GM19023 (cell line): ENCODE results near the gene HOMER1.
"Not testable (repeated sequence)": the region's sequence is repeated elsewhere in the genome, so short reads cannot be mapped to it uniquely, and the experiment has no call there.

Source experiments
- ATAC-seq: cut with Tn5 transposase; IDR thresholded peaks from one replicate; pipeline ENCODE4 v1.9.1; 2021; ENCODE audit warnings: mild to moderate bottlenecking, moderate library complexity; ENCODE audit not compliant: unreplicated experiment

HOMER1 gene

DNA sequence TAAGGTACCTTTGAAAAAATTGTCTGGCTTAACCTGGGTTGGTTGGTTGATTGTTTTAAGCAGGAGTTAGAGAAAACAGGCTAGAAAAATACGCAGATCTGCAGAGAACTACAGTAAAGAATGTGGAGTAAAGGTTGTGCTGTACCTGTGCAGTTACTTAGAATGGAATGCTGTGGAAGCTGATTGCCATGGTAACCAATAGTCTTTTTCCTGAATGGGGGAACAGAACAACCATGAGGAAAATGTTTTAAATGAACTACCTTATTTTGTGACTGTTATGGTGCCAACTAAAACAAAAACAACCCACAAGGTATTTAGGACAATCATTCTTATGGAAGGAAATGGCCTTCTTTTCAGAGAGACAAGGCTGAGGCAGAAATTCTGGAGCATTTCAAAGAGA lies 4.8 kb upstream of the HOMER1 start:
- no peak for ATAC-seq

DNA sequence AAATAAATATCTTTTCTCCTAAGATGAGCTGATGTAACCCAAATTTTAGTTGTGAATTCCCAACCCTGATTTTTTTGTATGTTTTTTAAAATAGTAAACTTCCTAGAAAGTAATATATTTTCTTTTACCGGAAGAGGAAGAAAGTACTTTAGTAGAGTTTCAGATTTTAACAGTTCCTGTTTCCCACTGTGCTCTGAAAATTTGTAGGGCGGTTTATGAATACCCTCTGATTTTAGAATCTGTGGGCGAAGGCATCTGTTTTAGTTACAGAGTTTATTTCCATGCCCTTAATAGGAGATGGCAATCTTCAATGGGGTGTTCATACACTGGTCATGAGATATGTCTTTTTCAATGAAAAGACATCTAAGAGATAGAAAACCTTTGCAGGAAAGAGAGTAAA lies 3.7 kb upstream of the HOMER1 start:
- no peak for ATAC-seq

DNA sequence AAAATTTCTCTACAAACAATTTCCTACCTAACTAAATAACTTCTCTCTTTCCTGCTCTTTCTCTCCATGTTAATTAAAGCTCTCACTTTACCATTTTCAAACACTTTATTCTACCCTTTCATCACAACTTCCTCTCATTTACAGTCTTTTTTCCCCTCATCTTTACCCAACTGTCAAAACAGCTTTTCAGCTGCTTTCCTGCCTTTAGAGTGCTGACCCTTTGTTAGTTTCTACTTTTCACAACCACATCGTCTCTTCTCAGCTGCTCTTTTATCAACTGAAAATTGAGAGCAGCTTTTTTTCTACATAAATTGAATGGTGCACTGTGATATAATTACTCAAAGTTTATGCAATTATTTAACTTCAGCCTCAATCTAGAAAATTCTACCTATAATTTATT lies 3.1 kb upstream of the HOMER1 start:
- ATAC-seq: no peak

DNA sequence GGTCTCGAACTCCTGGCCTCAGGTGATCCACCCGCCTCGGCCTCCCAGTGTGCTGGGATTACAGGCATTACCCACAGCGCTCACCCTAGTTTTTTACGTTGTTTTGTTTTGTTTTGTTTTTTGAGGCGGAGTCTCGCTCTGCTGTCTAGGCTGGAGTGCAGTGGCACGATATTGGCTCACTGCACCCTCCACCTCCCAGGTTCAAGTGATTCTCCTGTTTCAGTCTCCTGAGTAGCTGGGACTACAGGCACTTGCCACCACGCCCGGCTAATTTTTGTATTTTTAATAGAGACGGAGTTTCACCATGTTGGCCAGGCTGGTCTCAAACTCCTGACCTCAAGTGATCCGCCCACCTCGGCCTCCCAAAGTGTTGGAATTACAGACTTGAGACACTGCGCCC lies 2.4 kb upstream of the HOMER1 start:
- not testable (repeated sequence) for ATAC-seq

DNA sequence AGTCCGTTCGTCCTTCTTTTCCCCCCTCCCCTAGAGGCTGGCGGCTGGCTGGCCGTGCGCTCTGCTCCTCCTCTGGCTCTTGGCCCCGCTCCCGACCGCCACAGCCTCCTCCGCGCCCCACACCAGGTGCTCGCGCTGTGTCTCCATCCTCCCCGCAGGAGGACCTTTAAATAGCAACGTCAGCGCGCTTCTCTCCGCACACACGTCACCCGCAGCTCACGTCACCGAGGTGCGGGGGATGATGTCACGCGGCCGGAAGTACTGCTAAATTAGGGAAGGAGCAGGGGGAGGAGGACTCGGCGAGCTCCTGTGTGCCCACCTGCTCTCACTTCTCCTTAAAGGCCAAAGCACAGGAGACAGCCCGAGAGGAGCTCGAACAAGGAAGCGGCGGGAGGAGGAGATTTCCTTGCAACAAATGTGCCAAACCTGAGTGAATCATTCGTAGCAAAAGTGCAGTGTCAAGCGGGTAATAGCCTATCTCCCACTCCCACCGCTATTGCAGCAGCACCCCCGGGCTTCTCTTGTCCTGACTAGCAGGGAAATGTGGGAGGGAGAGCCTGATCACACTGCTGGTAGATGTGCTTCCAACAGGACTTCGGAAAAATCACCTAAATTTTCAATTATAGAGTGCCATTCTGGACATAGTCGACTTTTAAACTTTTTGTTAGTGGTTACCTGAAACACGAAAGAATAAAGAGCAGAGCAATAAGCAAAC lies 614 bp upstream of the HOMER1 start:
- peak; percentile 81 for ATAC-seq

DNA sequence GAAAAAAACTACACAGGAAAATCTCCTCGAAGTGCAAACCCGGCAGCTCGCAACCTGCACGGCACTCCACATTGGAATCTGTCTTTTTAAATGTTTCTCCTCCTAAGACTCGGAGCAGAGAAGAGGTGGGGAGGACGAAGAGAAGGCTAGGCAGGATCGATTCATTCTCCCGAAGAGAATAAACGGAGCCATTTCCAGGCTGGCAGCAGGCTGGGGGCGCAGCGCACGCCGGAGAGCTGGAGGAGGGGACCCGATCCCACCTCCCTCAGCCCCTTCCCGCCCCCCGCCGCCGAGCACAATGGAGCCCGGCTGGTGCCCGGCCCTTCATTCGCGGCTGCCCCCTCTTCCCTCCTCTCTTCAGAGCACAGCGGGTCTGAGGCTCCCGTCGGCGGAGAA lies 628 bp downstream of the HOMER1 start:
- ATAC-seq: no peak

DNA sequence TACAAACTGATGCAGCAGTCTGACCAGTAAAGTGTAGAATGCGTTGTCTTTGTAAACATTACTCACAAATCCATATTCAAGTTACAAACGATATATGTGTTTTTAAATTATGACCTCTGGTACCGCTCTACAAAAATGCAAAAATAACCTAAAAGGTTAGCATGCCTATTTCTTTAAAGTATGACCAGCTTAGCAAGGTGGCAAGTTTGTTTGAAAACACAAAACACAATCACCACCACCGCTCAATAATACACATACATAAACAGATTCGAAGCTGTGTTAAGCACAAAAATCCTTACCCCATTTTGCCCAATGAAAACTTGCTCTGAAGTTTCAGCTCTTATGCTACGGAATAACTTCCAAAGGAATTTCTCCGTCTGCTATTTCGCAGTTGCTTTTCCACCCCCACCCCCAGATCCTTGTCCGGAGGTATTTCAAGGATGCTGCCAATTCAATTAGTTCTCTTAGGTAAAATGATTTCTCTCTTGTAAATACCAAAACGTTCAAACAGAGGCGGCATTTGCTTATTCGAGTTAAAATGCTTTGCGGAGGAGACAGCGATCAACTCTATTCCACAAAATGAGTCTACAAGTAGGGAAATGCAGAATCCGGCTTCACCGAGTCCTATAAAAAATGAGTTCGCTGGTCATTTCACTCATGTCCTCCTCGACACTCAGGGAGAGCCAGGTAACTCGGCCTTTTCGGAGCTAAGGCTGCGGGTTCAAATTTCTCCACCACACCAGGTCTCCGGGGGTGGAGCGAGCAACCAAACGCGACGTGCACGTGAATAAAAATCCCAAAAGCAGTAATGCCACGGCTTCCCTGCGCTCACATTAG lies 1.2 kb downstream of the HOMER1 start:
- no peak for ATAC-seq

DNA sequence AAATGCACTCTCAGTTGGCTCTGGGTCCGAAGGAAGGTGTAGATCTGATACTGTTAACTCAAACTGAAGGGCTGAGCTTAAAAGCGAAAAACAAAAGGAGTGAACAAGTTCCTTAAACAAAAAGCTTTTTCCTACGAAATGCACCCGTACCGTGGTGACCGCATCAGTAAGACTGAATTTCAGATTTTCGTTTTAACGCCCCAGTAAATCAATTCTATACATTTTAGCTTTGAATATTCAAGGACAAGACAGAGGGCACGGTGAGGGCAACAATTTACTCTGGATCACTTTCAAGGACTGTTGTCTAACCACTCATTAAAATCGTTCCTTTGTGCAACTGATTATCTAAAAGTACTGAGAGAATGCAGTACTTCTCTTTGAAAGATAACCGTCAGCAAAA lies 1.9 kb downstream of the HOMER1 start:
- no peak for ATAC-seq

DNA sequence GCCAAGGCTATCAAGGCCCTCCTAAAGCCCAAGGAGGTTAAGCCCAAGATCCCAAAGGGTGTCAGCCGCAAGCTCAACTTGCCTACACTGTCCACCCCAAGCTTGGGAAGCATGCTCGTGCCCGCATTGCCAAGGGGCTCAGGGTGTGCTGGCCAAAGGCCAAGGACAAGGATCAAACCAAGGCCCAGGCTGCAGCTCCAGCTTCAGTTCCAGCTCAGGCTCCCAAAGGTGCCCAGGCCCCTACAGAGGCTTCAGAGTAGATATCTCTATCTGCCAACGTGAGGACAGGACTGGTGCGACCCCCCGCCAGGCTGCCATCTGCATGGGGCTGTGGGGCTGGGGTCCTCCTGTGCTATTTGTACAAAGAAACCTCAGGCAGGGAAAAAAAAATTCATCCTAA lies 3.3 kb downstream of the HOMER1 start:
- no peak for ATAC-seq

DNA sequence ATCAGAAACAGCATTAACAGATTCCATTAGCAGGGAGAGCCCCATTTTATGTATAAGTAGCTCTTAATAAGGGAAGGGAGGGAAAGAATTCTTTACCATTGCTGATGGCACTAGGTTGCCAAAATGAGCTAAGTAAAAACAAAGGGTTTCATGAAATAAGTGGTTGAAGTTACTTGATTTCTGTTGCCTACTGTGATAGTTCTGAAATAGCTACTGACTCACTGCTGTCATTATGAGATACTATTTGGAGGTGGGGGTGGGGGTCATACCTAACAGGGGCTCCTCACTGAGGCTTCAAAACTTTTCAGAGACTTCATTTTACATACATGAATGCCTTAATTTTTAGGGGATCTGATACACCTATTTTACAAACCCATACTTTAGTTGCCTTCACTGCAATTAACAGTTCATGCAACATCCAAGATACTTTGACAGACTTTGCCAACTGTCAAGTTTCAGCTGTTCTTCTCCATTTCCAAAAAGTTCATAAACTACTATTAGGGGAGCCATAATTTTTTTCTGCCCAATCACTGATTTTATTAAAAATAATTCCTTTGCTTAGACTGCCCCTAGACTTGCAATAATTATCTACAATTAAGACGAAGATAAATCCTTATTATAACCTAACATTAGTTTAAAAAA lies 4.6 kb downstream of the HOMER1 start:
- no peak for ATAC-seq

DNA sequence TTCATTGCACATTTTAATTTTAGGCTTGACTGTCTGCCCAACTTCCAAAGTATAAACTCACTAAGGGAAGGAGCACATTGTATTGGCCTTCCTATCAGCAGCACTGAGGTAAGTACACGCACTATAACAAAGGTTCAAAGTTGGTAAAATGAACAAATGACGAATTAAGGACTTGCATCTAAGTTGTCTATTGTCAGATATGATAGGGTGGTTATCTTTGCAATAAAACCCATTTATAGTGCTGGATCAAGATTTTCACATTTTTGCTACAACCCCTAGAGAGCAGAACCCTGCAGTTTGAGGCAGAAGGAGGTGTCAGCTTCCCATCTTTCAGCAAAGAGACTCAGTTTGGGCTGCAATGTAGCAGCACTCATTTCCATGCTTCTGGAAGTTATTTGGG lies 5.1 kb downstream of the HOMER1 start:
- ATAC-seq: no peak

DNA sequence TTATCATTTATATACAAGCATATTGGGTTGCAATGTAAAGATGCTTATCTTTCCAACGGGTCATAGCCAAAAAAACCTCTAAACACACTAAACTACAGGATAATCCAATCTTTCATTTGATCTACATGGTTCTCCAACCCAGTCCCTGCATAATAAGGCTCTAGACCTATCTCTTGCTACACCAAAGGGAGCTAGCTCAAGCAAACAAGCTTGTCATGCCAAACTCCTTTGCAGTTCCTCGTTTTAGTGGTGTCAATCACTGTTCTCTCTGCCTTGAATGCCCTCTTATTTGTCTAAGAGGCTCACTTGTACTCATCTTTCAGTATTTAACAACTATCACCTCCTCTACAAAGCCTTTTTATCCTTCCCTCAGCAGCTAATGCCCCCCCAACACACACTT lies 5.6 kb downstream of the HOMER1 start:
- ATAC-seq: no peak

DNA sequence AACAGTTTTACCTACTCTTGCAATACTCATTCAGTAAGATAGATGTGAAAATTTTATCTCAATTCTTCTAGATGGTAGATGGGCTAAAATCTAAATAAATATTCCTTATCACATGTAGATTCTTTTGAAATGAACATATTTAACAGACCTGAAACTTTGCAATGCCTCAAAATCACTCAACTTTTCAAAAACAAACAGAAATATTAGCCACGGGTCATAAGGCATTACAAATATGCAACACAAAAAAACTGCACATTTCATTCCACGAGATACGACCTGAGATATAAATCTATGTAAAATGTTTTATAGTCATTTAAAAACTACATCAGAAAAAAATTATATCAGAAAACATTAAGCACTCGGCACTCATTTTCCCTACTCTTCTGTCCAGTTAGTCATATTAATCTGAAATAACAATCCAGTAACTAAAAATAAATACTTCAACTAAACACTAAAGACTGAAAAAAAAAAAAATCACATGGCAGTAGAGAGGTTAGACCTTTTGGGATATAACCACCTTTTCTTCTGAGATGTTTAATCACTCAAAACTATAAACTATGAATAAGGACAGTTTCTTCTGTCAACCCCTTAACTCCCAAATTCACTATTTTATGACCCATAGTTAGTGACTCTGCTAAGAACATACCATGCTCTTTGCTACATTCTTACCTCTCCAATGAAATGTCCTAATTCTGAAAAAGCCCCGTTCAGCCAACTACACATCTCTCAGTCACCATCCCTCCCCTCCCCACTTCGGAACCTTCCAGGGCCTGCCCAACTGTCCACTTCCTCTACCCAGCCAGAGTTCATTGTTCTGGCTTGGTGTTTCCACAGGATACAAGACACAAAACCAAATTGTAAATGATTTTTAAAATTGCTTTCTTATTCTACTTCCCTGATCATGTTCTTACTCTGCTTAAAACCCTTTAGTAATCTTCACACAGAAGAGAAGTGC lies 6.4 kb downstream of the HOMER1 start:
- ATAC-seq: no peak

DNA sequence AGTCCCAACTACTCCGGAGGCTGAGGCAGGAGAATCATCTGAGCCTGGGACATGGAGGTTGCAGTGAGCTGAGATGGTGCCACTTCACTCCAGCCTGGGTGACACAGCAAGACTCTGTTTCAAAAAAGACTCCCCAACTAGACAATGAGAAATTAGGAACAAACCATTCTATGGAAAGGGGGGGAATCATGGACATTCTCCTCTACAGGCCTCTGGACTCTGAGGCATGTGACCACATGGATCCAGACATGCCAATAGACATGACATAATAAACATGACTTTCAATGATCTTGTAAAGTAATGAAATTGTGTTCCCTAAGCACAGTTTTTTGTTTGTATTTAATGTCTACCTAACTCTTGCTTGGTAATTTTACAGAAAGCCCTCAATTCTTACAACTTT lies 8.8 kb downstream of the HOMER1 start:
- ATAC-seq: no peak

DNA sequence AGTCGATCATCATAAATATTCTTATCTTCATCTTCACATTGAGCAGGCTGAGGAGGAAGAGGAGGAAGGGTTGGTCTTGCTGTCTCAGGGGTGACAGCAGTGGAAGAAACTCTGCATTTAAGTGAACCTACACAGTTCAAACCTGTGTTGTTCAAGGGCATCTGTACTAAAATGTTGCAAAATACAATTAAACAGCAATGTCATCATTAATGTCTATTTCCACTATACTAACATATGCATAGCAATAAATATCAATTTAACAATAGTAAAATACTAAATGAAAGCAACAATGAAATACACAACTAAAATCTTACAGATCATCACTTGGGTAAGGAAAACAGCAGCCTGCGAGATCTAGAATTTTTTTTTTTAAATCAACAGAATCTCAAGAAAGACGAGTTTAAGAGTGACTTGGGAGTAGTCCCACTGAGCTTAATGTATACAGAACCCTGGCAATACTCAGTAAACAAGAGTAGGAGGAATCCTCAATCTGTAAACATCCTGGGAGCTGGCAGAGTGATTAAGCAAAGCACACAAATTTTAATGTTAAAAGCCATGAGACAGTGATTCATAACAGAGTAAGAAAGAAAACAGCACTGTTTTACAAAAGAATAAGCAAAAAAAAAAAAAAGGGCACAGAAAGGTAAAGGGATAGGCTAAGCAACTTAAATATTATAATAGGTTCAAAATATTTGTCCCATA lies 10.0 kb downstream of the HOMER1 start:
- ATAC-seq: no peak

DNA sequence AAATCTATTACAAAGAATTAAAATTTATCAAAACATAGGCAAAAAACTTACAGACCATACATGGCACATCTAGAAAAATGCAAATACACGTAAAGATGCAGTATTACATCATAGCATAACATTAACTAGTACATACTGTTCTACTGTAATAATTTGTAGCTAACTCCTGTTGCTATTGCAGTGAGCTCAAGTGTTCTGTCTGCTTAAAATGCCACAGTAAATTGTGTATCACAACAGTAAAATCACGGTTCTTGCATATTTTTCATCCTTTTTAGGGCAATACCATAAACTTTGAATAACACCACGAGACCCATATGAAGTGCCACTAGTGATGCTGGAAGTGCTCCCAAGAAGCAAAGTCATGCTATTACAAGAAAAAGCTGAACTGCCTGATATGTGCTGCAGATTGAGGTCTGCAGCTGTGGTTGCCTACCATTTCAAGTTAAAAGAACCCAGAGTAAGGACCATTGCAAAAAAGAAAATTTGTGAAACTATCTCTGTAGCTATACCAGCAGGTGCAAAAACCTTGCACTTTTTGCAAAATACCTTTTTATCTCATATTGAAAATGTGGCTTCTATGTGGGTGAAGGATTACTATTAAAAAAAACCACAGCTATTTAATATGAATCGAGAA lies 14.2 kb downstream of the HOMER1 start:
- no peak for ATAC-seq

DNA sequence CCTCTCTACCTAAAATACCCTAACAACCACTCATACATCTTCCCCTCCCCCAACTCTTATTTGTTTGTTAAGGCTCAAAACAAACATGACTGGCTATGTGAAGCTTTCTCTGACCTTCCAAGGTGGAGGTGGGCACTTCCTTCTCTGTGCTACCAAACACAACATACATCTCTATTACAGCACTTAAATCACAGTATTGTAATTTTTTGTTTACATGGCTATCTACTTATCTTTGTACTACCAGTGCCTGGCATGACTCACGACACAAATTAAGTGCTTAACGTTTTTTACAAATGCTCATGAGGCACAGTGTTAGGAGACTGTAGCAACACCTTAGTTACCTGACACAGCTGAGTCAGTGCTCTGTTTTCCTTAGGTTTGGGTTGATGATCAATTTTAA lies 18.6 kb downstream of the HOMER1 start:
- no peak for ATAC-seq

DNA sequence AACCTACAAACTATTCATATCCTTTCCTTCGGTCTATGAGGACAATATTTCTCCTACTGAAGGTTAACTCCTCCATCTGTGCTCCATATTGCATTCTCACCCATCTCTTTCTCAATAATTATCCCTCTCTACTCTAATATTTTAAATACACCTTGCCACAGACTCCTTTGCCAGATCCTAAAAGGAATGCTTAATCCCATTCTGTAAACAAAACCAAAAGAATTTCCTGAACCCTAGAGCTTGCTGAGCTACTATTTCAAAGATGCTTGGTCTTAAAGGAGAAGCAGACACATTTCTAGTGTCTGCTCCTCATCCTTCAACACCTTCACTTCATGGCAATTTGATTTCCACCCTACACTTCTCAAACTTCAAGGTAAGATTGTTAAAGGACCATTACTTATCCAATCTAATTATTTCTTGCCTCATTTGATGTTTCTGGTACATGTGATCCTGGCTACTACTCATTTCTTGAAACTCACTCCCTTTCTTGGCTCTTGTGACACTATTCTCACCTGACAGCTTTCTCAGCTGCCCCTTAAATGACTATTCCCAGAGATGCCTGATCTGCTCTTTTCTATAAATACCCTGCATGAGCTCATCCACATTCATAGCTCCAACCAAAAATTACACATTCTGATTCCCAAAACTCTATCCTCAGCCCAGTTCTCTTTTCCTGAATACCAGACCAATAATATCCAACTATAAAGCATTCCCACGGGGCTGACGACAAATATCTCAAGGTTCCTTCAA lies 20.2 kb downstream of the HOMER1 start:
- no peak for ATAC-seq

DNA sequence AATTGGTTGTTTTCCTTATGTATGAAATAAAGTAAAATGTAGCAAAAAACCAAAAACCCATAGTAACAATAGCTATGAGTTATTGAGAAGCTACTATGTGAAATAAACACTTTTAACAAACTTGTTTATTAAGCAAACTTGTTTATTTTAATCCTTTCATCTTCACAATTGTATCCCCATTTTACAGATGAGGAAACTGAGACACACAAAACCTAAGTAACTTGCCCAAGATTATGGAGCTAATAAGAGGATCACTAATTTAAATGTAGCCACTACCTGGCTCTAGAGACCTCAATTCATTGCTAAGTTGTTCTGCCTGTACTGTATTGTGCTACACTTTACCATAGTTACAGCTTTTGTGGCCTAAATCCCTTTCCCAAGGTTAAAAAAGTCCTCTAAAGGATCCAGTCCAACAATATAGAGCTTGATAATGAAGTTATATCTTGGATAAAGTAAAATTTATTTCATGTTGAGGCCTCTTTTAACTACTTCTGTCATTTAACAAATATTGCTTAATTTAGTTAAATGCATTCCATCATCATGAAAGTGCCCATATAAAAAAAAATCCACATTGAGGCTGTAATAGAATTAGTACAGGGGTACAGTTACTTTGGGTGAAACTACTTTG lies 22.1 kb downstream of the HOMER1 start:
- ATAC-seq: no peak
